ENCODE measurements around the gene KCNJ1.

Gene KCNJ1

GRCh38 chr11:128867277-128867676, at the start of gene KCNJ1:
TSS of gene KCNJ1 (minus strand) at chr11:128867296. CDS start at chr11:128840243, 27,053 bp downstream.
- no peak for DNase-seq (ENCODE audit: low spot score)

- no peak for DNase-seq (ENCODE audit: low spot score)
These were observed 49.6 kb upstream of the KCNJ1 start for GRCh38 chr11:128916681-128917080.

- DNase-seq (ENCODE audit: low spot score), result no peak
These were observed 49.0 kb upstream of the KCNJ1 start for GRCh38 chr11:128916037-128916572.

GRCh38 chr11:128915149-128915521, 48.0 kb upstream of the KCNJ1 start:
- DNase-seq (ENCODE audit: low spot score), result no peak

GRCh38 chr11:128914216-128915148, 47.4 kb upstream of the KCNJ1 start:
- no peak for DNase-seq (ENCODE audit: low spot score)

GRCh38 chr11:128913806-128914205, 46.7 kb upstream of the KCNJ1 start:
- no peak for DNase-seq (ENCODE audit: low spot score)

- DNase-seq (ENCODE audit: low spot score), result no peak
These were observed 44.6 kb upstream of the KCNJ1 start for GRCh38 chr11:128911701-128912100.

GRCh38 chr11:128911239-128911638, 44.1 kb upstream of the KCNJ1 start:
- no peak for DNase-seq (ENCODE audit: low spot score)

- no peak for DNase-seq (ENCODE audit: low spot score)
These were observed 43.5 kb upstream of the KCNJ1 start for GRCh38 chr11:128910576-128910975.

- DNase-seq (ENCODE audit: low spot score), result no peak
These were observed 42.5 kb upstream of the KCNJ1 start for GRCh38 chr11:128909438-128910125.

GRCh38 chr11:128908391-128909246, 41.5 kb upstream of the KCNJ1 start:
- no peak for DNase-seq (ENCODE audit: low spot score)

GRCh38 chr11:128907585-128907984, 40.5 kb upstream of the KCNJ1 start:
- DNase-seq (ENCODE audit: low spot score), result no peak

- DNase-seq (ENCODE audit: low spot score), result no peak
These were observed 39.3 kb upstream of the KCNJ1 start for GRCh38 chr11:128906185-128907050.

GRCh38 chr11:128905345-128906184, 38.5 kb upstream of the KCNJ1 start:
- peak; percentile 82 for DNase-seq (ENCODE audit: low spot score)

GRCh38 chr11:128904656-128905344, 37.7 kb upstream of the KCNJ1 start:
- peak; percentile 82 for DNase-seq (ENCODE audit: low spot score)

GRCh38 chr11:128904303-128904655, 37.2 kb upstream of the KCNJ1 start:
- no peak for DNase-seq (ENCODE audit: low spot score)

- DNase-seq (ENCODE audit: low spot score), result no peak
These were observed 36.4 kb upstream of the KCNJ1 start for GRCh38 chr11:128903248-128904061.

- DNase-seq (ENCODE audit: low spot score), result no peak
These were observed 35.5 kb upstream of the KCNJ1 start for GRCh38 chr11:128902515-128903066.

Data from D341Med (cell line).